NCI-H1417 treated with DMSO at 0.1 percent for 48 hours (cell line): ENCODE data around the gene KCNMA1.

ENCODE experiments used
- DNase-seq: peaks from one replicate; lab custom pipeline; 2025; lab: John Stamatoyannopoulos, UW

KCNMA1 gene

GRCh38 chr10:77332256-77332655 lies 305.4 kb downstream of the KCNMA1 start:
- no peak for DNase-seq

GRCh38 chr10:77328272-77328816 lies 309.3 kb downstream of the KCNMA1 start:
- DNase-seq = no peak

GRCh38 chr10:77325233-77325537 lies 312.4 kb downstream of the KCNMA1 start:
- no peak for DNase-seq

- no peak for DNase-seq
These were observed 315.8 kb downstream of the KCNMA1 start for GRCh38 chr10:77321838-77322237.

GRCh38 chr10:77320971-77321471 lies 316.6 kb downstream of the KCNMA1 start:
- no peak for DNase-seq

GRCh38 chr10:77319557-77319956 lies 318.1 kb downstream of the KCNMA1 start:
- DNase-seq = no peak

- no peak for DNase-seq
These were observed 318.9 kb downstream of the KCNMA1 start for GRCh38 chr10:77318739-77319138.

- DNase-seq = no peak
These were observed 320.4 kb downstream of the KCNMA1 start for GRCh38 chr10:77317221-77317620.

- DNase-seq = no peak
These were observed 322.0 kb downstream of the KCNMA1 start for GRCh38 chr10:77315496-77316129.

- no peak for DNase-seq
These were observed 324.4 kb downstream of the KCNMA1 start for GRCh38 chr10:77313066-77313750.

- DNase-seq = no peak
These were observed 326.4 kb downstream of the KCNMA1 start for GRCh38 chr10:77311186-77311585.

- DNase-seq = no peak
These were observed 327.2 kb downstream of the KCNMA1 start for GRCh38 chr10:77310288-77310840.

GRCh38 chr10:77309509-77309908 lies 328.1 kb downstream of the KCNMA1 start:
- no peak for DNase-seq

GRCh38 chr10:77309092-77309491 lies 328.5 kb downstream of the KCNMA1 start:
- no peak for DNase-seq

- no peak for DNase-seq
These were observed 329.4 kb downstream of the KCNMA1 start for GRCh38 chr10:77308084-77308732.

- no peak for DNase-seq
These were observed 330.9 kb downstream of the KCNMA1 start for GRCh38 chr10:77306666-77307065.

GRCh38 chr10:77305650-77306632 lies 331.7 kb downstream of the KCNMA1 start:
- DNase-seq = no peak

GRCh38 chr10:77304192-77304591 lies 333.4 kb downstream of the KCNMA1 start:
- no peak for DNase-seq

GRCh38 chr10:77301305-77301730 lies 336.3 kb downstream of the KCNMA1 start:
- DNase-seq = no peak

- no peak for DNase-seq
These were observed 336.8 kb downstream of the KCNMA1 start for GRCh38 chr10:77300682-77301302.

GRCh38 chr10:77299320-77299719 lies 338.3 kb downstream of the KCNMA1 start:
- DNase-seq = no peak
